K562 (cell line): ENCODE data around the gene SLAMF9. TPM values are rescaled to one million over a fixed set of nuclear protein-coding genes. Genes with fewer than 3 reads are reported as not detected.

ENCODE experiments used
- ATAC-seq: fragments of 200-7000 bp; cut with Tn5 transposase; 3 replicates; pipeline ENCODE4 v1.9.1; 2020; ENCODE audit warnings: moderate library complexity
- BruUV-seq: library from RNA; stranded (reverse); fragments of 400-500 nt; replicated peaks from 2 replicates; lab custom pipeline; 2021; lab: Mats Ljungman, UMichigan
- CTCF ChIA-PET: fragments of 300-600 bp; formaldehyde crosslinking; extraction: SDS; loops from one replicate; lab custom pipeline; 2021; ENCODE audit warnings: low intra/inter-chr PET ratio; lab: Yijun Ruan, JAX
- POLR2A ChIA-PET: fragments of 300-600, 350-650 bp; sonication (Branson Sonifier 250); formaldehyde crosslinking; extraction: SDS; loops from one replicate; lab custom pipeline; 2021; ENCODE audit warnings: antibody characterized with exemption, inconsistent platforms; lab: Yijun Ruan, JAX
- DNase-seq, 4 experiments: peaks; one replicate each; pipeline versions ENCODE4 v3.0.0 to v3.0.0-alpha.2; 2011 to 2018; ENCODE audit warnings: low spot score in 3 of 4, mixed read lengths in 3 of 4; ENCODE audit errors: extremely low read depth in 1 of 4
- FAIRE-seq: peaks from 2 replicates; lab custom pipeline; 2011; peaks lifted over from hg19 to GRCh38; lab: Jason Lieb, UNC
- H2AFZ ChIP-seq: 2 replicates; pipeline ENCODE4 v1.6.0; 2011; ENCODE audit warnings: low read depth, low read length, control low read depth, inconsistent platforms
- H3K27ac ChIP-seq: fragments of 200-600 bp; 3 replicates; pipeline ENCODE4 v1.8.0; 2011; ENCODE audit warnings: low read depth, mild to moderate bottlenecking, control low read depth, inconsistent platforms, low read length, moderate library complexity, mixed read lengths; ENCODE audit errors: extremely low read depth
- H3K27me3 ChIP-seq, 2 experiments: fragments of 300-600 bp in 1 of 2; 2 replicates in 1 of 2; 3 replicates in 1 of 2; pipeline versions ENCODE4 v1.6.0 to v1.8.0; 2011; ENCODE audit warnings: inconsistent platforms in 2 of 2, low read length in 2 of 2, mild to moderate bottlenecking in 1 of 2, mixed read lengths in 1 of 2, moderate library complexity in 1 of 2; ENCODE audit not compliant: control insufficient read depth in 2 of 2, insufficient read depth in 2 of 2
- H3K36me3 ChIP-seq: fragments of 300-600 bp; 3 replicates; pipeline ENCODE4 v1.8.0; 2011; ENCODE audit warnings: mild to moderate bottlenecking, low read length, inconsistent platforms; ENCODE audit not compliant: control insufficient read depth, insufficient read depth
- H3K4me1 ChIP-seq, 2 experiments: fragments of 200-600 bp in 1 of 2; replicated peaks in 1 of 2; 2 replicates in 1 of 2; 3 replicates in 1 of 2; pipeline versions ENCODE4 v1.5.1 to v1.8.0; 2011; ENCODE audit warnings: inconsistent platforms in 2 of 2, low read length in 2 of 2, mild to moderate bottlenecking in 1 of 2, mixed read lengths in 1 of 2, moderate library complexity in 1 of 2; ENCODE audit not compliant: control insufficient read depth in 2 of 2, insufficient read depth in 2 of 2
- H3K4me2 ChIP-seq: 2 replicates; pipeline ENCODE4 v1.6.1; 2011; ENCODE audit warnings: low read length, control low read depth, inconsistent platforms, mixed read lengths; ENCODE audit not compliant: insufficient read depth
- H3K4me3 ChIP-seq: fragments of 200-600 bp; sonication (generic), shearing (Covaris generic); 2 replicates; pipeline ENCODE4 v1.5.1; 2016; ENCODE audit warnings: control low read depth, inconsistent platforms
- H3K79me2 ChIP-seq: fragments of 200-600 bp; 3 replicates; pipeline ENCODE4 v1.8.0; 2011; ENCODE audit warnings: low read length, inconsistent platforms; ENCODE audit not compliant: control insufficient read depth, insufficient read depth
- H3K9ac ChIP-seq, 2 experiments: 2 replicates each; pipeline versions ENCODE4 v1.6.0 to v1.6.1; 2011; ENCODE audit warnings: low read depth in 2 of 2, low read length in 2 of 2, control low read depth in 1 of 2, inconsistent platforms in 1 of 2, mild to moderate bottlenecking in 1 of 2, mixed read lengths in 1 of 2; ENCODE audit not compliant: insufficient read depth in 1 of 2
- H3K9me1 ChIP-seq: one replicate; pipeline ENCODE4 v1.6.0; 2011; ENCODE audit warnings: inconsistent platforms, mild to moderate bottlenecking, low read length, moderate library complexity; ENCODE audit not compliant: control insufficient read depth, insufficient read depth
- H3K9me3 ChIP-seq: replicated peaks from 2 replicates; pipeline ENCODE4 v1.5.1; 2011; ENCODE audit warnings: low read depth, low read length, inconsistent platforms; ENCODE audit not compliant: control insufficient read depth, insufficient read depth
- H4K20me1 ChIP-seq: replicated peaks from 2 replicates; pipeline ENCODE4 v1.6.1; 2011; ENCODE audit warnings: low read length, inconsistent platforms, mixed read lengths; ENCODE audit not compliant: control insufficient read depth, insufficient read depth
- BRD4 ChIP-seq: fragments of 200-600 bp; sonication (generic); IDR thresholded peaks from 2 replicates; pipeline ENCODE4 v1.6.1; 2017; ENCODE audit warnings: inconsistent platforms
- JUNB ChIP-seq: fragments of 450-650 bp; formaldehyde crosslinking; conservative IDR thresholded peaks from 2 replicates; pipeline ENCODE4 v1.4.0; 2020; ENCODE audit warnings: mild to moderate bottlenecking
- KDM4B ChIP-seq, 2 experiments: fragments of 450-650 bp in 1 of 2; sonication (generic) in 1 of 2; IDR thresholded peaks; 2 replicates each; pipeline ENCODE4 v1.6.1; 2016 to 2017; ENCODE audit warnings: borderline replicate concordance in 2 of 2, antibody characterized with exemption in 1 of 2, low read depth in 1 of 2, mild to moderate bottlenecking in 1 of 2
- NR2F6 ChIP-seq: fragments of 450-650 bp; formaldehyde crosslinking; IDR thresholded peaks from 2 replicates; pipeline ENCODE4 v1.4.0; 2020; ENCODE audit warnings: mild to moderate bottlenecking
- RBFOX2 ChIP-seq: fragments of 200-400 bp; formaldehyde crosslinking; IDR thresholded peaks from 2 replicates; pipeline ENCODE4 v1.6.1; 2017; ENCODE audit warnings: low read depth, mild to moderate bottlenecking, low read length, moderate library complexity
- SMAD2 ChIP-seq: fragments of 150-350 bp; IDR thresholded peaks from 2 replicates; pipeline ENCODE4 v1.6.1; 2014; ENCODE audit warnings: low read depth, mild to moderate bottlenecking, low read length
- STAT5B ChIP-seq: fragments of 250-450 bp; sonication (Bioruptor Pico); IDR thresholded peaks from 2 replicates; pipeline ENCODE4 v1.8.0; 2021; ENCODE audit warnings: mild to moderate bottlenecking, inconsistent platforms
- SUPT5H ChIP-seq: fragments of 450-650 bp; IDR thresholded peaks from 2 replicates; pipeline ENCODE4 v1.6.1; 2016
- ZNF124 ChIP-seq: sonication (generic); formaldehyde crosslinking; IDR thresholded peaks from 2 replicates; pipeline ENCODE4 v1.8.1; 2022; ENCODE audit warnings: missing genetic modification reagents
- ZNF143 ChIP-seq: sonication (generic); formaldehyde crosslinking; IDR thresholded peaks from 2 replicates; pipeline ENCODE4 v1.9.0; 2022; ENCODE audit warnings: mild to moderate bottlenecking, missing genetic modification reagents
- WGBS: fragments of 100-300 bp; shearing (Covaris generic); methylation state at CpG from one replicate; pipeline ENCODE4 v1.1.6; 2016; ENCODE audit warnings: low coverage, mixed read lengths; ENCODE audit not compliant: insufficient coverage; ENCODE audit errors: missing lambda C conversion rate; 5-methylcytosine and 5-hydroxymethylcytosine counted together
- in situ Hi-C: fragments of 300-500 bp; cut with MboI; formaldehyde crosslinking; loops from 4 replicates; pipeline ENCODE4 v1.15.0; 2018; ENCODE audit warnings: inconsistent platforms, mixed read lengths
- intact Hi-C: fragments of 100-400 bp; cut with micrococcal nuclease; formaldehyde crosslinking; loops from 2 replicates; pipeline ENCODE4 v1.14.2; 2022
- polyA plus RNA-seq, 8 experiments: library from polyadenylated mRNA; depleted of rRNA in 4 of 8; stranded (reverse) in 5 of 8; unstranded in 3 of 8; fragments of >200 nt; fragmentation: Nextera tagmentation in 2 of 8; fragmentation: Illumina TruSeq in 1 of 8; extraction: Ambion mirVana in 2 of 8; extraction: Trizol in 1 of 8; gene quantifications; 2 replicates each; pipeline versions ENCODE4 v1.2.1 to v1.2.3, GENCODE V29; 2011 to 2014; ENCODE audit warnings: inconsistent platforms in 1 of 8, missing spikeins in 1 of 8
- total RNA-seq, 7 experiments: library from RNA; depleted of rRNA in 6 of 7; stranded (reverse); fragments of >200 nt in 6 of 7; fragmentation: Illumina TruSeq in 2 of 7; extraction: Trizol in 2 of 7; gene quantifications; 2 replicates each; pipeline versions ENCODE4 v1.2.1 to v1.2.3, GENCODE V29; 2011 to 2021; ENCODE audit warnings: low replicate concordance in 1 of 7

SLAMF9 gene
- total and polyA plus RNA-seq, 9 of the 15 experiments (the other 6 are each of a cell fraction or from before 2014, with no cell fraction given): 0.13 to 0.21 TPM; not detected in 7

- TF ChIP-seq SMAD2 (no peak), ZNF124 (no peak), RBFOX2 (no peak), BRD4 (no peak), NR2F6 (no peak), ZNF143 (CRISPR knock-in tag) (no peak), JUNB (CRISPR knock-in tag) (no peak)
- TF ChIP-seq, all 486 proteins: peak for 5
These were observed 38.3 kb downstream of the SLAMF9 start (continued) for GRCh38 chr1:159915571-159916241.

DNA sequence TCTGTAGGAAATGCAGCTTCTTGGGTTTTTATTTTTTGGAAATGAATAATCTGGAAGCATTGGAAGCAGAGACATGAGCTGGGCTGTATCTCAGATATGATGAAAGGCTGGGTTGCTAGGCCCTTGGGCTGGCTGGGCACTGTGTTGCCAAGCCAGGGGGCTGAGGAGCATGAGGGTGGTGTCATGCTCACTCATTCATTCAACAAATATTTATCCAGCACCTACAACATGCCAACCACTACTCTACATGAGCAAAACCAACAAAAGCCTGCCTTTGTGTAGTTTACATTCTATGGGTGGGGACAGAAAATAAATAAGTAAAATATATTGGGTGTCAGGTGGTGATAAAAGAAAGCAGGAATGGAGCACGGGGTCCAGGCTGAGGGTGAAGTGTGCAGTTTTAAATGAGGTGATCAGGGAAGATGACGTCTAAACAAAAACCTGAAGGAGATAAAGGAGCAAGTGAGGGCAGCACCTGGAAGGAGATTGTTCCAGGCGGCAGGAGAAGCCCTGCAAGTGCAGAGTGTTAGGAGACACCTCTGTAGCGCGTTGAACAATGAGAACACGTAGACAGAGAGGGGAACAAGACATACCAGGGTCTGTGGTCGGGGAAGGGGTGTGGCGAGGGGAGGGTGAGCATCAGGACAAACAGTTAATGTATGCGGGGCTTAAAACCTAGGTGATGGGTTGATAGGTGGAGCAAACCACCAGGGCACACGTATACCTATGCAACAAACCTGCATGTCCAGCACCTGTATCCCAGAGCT is 39.6 kb downstream of the SLAMF9 start:
- peaks cover 34% of the 10 kb centered on the region for H3K36me3 ChIP-seq
- peaks cover under 1% of the 10 kb centered on the region; the same call in 1 of the 3 replicates for H3K79me2 ChIP-seq
- 62% methylated on average over 10 of the region's 10 CpGs for WGBS
- H2AFZ ChIP-seq: no peak overlapping the region
- intact Hi-C loops (no loop called here), in situ Hi-C loops (no loop called here)
- no TSS peak for BruUV-seq
- no peaks in the 10 kb centered on the region for H3K27me3 ChIP-seq
- FAIRE-seq: no peak
- no peak overlapping the region for H3K27ac ChIP-seq
- ChIA-PET POLR2A (interaction anchor here (0.7 to 4.1 kb wide), 4 partner anchors 10 to 21 kb away, joined by 3 to 35 read pairs (median 3); partner anchors contain the start of gene TAGLN2), CTCF (no interaction called here)
- no peak overlapping the region for H3K9ac ChIP-seq
- DNase-seq: no peak
- no peak overlapping the region for H3K4me2 ChIP-seq
- no peaks in the 10 kb centered on the region; the same call in none of the 2 replicates for H4K20me1 ChIP-seq
- TF ChIP-seq SUPT5H (peak; percentile 12; the same call in 1 of the 2 replicates), SMAD2 (no peak), KDM4B (IDR thresholded peaks at IDR 0.05; ENCODE audit: borderline replicate concordance in 2 of 2, low read depth in 1 of 2) (no peak), STAT5B (CRISPR knock-in tag) (no peak)
- H3K9me3 ChIP-seq: no peaks in the 10 kb centered on the region
- no peak for ATAC-seq
- H3K4me1 ChIP-seq: peaks cover 12 to 25% of the 10 kb centered on the region in 2 experiments
- no peak overlapping the region for H3K4me3 ChIP-seq
- no peaks in the 10 kb centered on the region for H3K9me1 ChIP-seq
